ENCODE measurements around the gene SBNO2.

Gene SBNO2

DNA sequence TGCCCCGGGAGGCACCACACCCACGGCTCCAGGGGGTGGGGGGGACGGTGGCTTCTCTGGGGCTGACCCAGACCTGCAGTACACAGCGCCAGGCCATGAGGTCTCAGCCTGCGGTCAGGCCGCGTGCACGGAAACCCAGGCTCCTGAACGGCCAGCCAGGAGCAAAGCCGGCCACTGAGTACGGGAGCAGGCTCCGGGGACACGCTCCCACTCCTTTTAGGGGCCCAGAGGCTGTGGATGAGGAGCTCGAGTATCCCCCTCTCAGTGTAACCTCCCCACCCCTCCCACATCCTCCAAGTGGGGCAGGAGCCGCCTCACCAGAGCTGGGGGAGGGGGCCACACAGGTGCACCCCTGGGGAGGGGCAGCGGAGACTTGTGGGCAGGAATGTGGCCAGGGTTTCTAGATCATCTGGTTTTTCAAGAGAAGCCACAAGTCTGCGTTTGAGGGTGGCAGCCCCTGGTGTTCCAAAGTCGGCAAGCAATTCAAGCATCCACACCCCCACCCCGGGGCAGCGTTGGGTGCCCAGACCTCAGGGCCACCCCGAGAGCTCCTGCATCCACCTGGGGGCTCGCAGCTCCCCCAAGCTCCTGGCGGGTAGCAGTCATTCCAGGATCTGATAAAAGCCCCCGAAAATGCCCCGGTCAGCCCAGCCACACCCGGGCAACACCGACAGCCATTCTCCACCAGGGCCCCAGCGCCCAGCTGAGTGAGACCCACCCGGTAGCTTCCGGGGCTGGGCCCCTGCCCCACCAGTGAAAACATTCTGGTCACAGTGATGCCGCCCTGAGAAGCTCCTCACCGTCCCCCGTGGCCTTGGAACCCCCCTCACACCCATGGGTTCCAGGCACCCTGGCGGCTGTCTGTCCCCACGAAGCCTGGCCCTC is 6.1 kb downstream of the SBNO2 start:
- no peak for DNase-seq

DNA sequence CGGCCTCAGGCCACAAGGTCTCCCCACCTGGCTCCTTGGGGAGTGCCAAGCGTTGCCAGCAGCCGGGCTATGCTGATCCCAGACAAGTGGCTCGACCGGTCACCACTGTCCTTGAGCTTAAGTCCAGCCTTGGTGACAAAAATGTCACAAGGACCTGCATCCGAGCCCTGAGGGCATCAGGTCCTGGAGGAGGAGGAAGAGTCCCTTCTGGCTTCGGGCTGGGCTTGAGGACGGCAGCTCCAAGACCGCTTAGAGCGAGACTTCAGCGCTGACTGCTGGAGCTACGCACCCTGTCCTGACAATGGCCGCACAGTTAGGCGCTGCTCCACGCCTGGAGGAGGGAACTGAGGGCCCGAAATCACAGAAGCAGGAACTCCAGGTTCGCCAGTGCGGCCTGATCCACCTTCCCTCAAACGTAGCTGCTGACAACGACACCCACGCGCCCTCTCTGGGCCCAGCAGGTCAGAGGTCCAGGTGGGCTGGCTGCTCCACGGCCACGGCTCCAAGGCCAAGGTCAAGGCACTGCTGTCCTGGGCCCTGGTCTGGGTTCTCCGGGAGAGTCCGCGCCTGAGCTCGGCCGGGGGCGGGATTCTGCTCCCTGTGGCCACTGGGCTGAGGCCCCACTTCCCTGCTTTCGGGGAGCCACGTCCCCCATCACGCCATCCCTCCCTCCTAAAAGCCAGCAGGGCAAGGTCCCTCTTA is 7.0 kb downstream of the SBNO2 start:
- DNase-seq: no peak

DNA sequence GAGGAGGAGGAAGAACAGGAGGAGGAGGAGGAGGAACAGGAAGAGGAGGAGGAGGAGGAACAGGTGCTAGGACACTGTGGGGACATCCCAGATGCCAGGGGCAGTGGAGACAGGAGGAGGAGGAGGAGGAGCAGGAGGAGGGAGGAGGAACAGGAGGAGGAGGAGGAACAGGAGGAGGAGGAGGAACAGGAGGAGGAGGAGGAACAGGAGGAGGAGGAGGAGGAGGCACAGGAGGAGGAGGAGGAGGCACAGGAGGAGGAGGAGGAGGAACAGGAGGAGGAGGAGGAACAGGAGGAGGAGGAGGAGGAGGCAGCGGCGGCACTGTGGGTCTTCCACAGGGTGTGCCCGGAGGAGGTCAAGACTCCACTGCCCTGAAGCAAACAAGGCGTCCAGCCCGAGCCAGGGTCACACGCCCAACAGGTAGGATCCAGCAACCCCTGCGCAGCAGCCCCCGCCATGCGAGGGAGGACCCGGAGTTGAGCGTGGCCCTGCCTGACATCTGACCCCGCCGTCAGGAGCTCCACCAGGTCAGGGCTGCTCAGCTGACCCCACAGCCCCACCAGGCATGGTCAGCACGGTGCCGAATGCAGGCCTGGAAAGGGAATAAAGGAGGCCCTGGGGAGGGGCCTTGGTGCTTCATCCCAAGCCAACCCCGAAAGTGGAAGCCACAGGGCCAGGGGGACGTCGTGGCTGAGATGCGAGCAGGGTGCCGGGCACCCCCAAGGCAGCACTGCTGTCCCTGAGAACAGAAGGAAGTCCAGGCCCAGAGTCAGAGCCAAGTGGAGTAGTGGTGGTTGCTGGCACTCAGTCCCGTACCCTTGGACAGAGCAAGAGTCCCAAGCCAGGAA is 9.2 kb downstream of the SBNO2 start:
- no peak for DNase-seq

GRCh38 chr19:1163934-1164683 is 10.0 kb downstream of the SBNO2 start:
- no peak for DNase-seq

- DNase-seq: no peak
Measured at GRCh38 chr19:1163283-1163933, 10.7 kb downstream of the SBNO2 start.

DNA sequence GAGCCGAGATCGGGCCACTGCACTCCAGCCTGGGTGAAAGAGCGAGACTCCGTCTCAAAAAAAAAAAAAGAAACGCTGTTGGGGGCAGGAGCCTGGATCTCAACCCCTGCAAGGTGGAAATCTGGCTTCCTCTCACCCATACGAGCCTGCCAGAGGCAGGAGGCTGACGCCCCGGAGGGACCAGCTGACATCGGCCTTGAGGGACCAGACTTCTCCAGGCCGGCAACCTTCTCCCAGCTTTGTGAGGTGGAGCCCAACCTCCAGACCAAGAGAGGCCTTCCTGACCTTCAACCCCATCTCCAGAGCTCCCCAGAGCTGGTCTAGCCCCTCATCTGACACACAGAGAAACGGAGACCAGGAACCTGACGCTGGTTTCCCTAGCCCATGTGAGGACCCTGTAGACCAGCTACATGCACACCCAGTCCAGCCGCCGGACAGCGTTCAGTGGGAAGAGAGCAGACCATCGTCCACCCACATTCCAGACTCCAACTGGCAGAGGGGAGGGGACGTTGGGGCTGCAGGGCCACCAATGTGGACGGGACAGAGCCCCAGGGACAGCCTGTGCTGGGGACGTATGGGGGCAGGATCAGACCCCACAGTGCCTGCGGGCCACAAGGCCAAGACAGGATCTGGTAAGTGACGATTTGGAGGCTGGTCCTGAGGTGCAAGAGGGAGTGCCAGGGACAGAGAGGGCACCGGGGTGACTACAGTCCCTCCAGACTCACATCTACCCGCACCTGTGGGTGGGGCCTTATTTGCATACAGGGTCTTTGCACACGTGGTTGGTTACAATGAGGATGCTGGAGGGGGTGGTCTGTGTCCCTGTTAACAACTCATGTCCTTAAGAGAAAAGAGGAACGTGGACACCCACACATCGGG is 11.4 kb downstream of the SBNO2 start:
- DNase-seq: no peak

- DNase-seq: no peak
Measured at GRCh38 chr19:1161716-1162115, 12.4 kb downstream of the SBNO2 start.

DNA sequence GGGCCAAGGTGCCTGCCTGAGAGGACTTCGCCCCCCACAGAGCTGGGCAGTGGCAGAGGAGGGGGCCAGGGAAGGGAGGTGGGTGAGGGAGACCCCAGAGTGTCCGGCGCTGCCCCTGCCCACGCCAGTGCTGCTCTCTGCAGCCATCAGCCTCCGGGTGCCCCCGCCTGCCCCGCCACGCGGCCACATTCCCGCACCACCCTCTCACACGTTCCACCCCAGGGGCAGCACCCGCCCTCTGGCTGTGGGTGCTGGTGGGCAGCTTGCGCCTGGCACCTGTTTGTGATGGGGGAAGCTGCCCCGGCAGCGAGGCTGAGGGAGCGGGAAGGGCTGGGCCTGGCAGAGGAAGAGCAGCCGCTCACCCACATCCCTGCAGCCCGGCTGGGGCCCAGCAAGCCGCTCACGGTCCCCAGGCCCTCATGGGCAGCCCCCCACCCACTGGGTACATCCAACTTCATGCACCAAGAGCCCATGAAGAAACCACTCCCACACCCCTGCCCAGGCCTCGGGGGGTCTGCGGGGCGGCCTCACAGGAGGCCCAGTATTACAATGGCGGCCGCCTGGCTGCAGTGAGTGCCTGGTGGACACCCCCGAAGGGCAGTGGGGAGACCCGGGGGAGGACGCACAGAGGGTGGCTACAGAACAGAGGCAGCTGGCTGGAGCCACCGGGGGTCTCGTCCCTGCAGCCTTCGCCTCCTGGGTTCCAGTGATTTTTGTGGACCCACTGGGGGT is 14.0 kb downstream of the SBNO2 start:
- no peak for DNase-seq

DNA sequence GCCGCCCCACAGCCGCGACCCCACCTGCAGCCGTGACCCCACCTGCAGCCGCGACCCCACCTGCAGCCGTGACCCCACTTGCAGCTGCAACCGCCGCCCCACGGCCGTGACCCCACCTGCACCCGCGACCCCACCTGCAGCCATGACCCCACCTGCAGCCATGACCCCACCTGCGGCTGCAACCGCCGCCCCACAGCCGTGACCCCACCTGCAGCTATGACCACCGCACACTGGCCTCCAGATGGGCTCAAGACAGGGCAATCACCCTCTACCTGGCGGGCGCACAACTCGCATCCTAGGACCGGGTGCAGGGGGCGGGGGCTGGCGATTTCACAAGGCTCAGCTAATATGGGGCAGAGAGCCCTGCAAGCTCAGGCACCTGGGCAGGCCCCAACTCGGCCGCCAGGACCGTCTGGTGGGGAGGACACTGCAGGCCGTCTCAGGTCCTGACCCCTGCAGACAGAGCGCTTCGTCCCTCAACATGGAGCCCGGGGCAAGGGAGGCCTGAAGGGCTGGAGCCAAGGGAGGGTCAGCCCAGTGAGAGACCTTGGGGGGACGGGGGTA is 15.1 kb downstream of the SBNO2 start:
- no peak for DNase-seq

DNA sequence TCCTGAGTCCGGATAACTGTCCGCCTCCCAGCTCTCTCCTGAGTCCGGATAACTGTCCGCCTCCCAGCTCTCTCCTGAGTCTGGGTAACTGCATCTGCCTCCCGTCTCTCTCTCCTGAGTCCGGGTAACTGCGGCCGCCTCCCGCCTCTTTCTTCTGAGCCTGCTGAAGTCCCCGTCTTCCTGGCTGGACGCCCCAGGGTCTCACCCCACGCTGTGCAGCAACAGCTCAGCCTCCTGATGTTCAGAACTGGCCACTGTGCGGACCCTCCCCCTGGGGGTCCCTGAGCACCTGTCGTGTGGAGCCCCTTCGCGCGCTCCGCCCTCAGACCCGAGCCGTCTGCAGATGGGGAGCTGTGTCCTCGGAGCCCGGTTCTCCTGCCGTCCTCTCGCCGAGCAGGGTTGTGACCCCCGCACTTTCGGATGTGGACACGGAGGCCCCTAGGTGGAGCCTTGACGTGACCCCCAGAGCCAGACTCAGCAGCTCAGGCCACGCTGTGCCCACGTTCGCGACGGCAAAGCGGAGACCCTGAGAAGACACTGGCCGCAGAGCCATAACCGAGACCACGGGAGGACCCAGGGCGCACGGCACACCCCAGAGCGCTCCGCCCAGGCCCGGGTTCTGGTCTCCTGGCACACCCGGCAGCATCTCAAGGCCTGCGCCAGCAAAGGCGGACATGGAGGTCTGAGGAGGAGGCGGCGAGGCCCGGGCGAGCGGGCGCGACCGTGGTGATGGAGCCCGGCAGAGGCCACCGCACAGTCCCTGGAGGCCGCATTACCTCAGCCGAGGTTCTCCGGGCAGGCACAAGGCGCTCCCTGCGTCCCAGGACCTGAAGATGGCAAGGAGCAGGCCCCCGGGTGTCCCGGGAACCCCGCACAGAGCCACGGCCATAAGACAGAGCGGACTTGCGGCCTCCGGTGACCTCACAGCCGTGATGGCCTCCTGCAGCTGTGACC is 15.9 kb downstream of the SBNO2 start:
- no peak for DNase-seq

DNA sequence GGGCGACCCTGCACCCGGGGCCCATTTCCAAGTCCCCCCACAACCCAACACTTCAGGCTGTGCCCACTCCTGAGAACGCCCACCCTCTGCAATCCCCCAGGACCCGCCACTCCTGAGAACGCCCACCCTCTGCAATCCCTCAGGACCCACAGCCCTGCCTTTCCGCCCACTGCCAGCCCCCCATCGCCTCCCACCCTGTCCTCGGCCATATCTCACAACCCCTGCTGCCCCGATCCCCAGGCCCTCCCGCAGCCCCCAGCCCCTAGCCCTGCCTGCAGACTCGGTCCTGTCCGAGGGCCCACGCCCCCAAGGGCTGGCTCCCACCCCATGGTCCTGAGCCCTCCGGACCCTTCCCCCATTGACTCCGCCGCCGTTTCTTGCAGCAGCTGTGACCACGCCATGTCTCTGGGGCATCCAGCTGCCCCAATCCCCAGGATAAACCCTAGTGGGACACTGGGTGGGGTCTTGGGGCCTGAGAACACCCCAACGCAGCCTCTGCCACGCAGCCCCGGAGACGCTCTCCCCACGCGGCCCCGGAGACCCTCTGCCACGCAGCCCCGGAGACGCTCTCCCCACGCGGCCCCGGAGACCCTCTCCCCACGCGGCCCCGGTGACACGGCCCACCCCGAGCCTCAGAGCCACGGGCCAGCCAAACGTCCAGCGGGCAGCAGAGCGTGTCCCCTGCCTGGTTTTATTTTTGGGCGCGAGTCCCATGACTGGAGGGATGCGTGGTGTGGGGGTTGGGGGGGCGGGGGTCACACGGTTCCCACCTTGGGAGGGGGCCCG is 17.0 kb downstream of the SBNO2 start:
- no peak for DNase-seq

GRCh38 chr19:1156305-1156801 is 17.7 kb downstream of the SBNO2 start:
- no peak for DNase-seq

DNA sequence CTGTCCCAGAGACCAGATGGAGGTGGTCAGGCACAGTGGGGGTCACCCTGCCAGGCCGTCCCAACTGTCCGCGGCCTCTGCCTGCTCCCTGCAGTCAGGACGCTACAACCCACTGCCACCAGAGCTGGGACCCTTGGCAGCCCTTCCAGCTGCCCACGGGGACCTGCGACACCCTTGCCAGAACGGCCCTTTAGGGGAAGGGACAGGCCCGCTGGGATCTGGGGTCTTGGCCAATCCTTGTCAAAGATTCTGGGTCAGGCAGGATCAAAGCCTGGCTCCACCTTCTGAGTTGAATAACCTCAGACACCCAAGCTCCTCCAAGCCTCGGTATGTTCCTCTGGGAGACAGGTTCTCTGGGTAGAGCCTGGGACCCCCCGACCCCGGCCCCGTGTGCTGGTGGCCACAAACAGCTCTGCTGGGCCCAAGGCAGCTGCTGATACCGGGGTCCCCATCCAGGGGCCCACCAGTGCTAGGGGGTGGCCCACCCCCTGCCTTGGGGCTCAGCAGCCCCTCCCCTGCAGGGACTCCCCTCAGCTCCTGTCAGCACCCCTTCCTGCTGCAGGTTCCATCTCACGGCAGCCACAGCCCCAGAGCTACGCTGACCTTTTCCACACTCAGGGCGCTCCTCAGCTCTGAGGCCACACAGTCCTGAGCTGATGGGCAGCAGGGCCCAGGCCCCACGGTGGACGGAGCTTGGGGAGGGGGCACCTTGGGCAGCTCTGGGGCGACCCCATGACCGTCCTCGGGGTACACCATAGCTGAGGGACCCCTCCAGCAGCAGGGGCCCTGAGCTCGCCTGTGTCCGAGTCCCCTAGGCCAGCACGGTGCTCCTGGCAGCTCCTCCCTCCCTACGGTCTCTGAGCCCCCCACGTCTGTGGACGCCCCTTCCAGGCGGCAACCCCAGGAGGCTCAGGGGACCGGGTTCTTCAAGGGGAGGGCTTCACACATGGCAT is 18.4 kb downstream of the SBNO2 start:
- no peak for DNase-seq

DNA sequence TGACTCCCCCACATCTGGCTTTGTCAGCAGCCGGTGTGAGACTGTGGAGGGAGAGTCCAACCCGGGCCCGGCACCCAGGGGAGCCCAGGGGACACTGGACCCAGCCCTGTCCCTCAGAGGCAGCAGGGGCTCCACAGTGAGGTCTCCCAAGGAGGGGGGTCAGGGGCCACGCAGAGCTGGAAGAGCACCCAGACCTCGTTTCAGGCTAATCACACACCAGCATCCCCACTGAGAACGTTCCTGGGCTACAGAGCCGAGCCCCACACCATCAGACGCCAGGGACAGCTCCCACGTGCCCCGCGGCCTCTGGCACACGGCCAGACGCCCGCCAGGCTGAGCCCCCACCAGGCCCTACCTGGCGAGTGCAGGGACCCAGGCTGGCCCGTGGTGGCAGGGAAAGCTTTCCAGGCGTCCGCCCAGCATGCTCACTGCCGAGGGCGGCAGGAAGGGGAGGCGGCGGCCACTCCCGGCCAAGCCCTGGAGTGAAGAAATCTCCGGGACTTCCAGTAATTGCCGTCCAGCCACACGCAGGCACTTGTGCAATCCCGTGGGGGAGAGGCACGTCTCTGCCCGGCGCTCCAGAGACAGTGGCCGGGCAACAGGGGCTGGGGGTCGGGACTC is 19.2 kb downstream of the SBNO2 start:
- no peak for DNase-seq

DNA sequence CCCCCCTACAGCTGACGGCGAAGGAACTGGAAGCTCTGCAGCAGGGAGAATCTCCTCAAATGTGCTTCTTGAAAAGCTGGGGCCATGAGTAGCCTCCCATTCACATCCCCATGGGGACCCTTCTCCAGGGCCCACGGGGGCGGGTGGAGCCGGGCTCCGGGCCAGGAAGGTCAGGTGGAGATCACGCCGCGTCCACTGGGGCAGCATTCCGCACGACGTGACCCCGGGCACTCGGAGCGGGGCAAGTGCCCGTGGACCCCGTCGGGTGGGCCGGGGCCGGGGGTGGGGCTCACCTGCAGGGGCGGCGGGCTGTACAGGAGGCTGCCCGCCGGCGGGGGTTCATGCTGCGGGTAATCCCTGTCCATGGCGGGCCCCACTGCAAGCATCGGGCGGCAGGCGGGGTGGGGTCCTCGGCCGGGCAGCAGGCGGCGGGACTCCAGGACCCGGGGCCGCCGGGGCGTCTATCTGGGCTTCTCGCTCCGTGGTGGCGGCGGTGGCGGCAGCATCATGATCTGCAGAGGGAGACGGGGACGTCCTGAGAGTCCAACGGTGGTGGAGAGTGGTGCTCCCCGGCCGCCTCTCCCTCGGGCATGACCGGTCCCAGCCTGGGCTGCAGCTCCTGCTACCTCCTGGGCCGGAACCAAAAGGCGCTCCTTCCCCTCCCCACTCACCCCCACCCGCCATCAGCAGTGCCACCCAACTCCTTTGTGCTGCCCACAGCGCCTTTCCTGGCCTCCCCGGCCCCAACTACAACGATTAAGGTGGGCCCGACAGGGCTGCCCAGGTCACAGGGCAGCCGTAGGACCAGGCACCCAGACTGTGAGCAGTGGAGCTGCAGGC is 20.0 kb downstream of the SBNO2 start:
- DNase-seq: no peak
